GM18858 (cell line): ENCODE results near the gene RRP1B.

Source experiments
- ATAC-seq: cut with Tn5 transposase; IDR thresholded peaks from one replicate; pipeline ENCODE4 v1.9.1; 2021; ENCODE audit not compliant: unreplicated experiment

The RRP1B gene

DNA sequence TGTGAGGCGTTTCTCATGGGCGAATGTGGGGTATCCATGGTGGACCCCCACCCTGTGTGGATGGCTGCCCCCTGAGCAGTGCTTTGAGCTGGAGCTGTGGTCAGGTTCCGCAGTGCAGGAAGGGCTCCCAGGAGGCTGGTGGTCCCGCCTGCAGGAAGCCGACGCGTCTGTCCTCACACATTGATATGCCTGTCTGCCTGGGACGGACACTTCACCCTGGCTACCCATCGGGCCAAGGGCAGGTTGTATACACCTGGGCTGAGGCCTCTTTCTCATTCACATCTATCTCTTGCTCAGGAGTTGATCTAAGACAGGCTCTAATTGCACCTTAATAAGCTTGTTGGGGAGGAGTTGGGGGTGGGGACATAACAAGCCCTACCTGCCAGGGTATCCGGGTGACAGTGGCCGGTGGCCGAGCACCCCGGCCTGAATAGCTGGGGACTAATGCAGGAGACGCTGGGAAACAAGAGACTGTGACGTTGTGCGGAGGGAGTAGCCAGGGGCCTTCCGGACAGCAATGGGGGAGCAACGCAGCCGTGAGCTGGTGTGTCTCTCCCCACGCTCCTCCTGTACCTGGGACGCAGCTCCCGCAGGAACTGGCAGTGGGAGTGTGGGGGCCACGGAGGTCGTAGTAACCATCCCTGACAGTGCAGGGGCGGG is 81.3 kb downstream of the RRP1B start:
- ATAC-seq, result no peak

GRCh38 chr21:43741423-43742096 is 82.2 kb downstream of the RRP1B start:
- ATAC-seq, result no peak

DNA sequence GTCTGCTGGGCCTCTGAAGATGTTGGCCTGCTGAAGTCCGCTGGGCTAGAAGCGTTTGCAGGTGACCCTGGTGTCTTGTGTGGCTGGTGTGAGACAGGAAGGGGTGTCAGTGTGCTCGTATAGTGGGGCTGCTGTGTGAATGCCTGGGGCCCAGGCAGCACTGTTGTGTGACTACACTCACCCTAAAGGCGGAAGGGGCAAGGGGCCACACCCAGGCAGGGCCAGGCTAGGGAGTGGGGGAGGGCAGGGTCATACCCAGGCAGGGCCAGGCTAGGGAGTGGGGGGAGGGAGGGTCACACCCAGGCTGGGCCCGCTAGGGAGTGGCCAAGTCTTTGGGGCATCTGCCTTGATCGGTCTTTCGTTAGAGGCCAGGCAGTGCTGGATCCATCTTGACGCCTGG is 84.6 kb downstream of the RRP1B start:
- no peak for ATAC-seq

- ATAC-seq, result no peak
Measured at GRCh38 chr21:43744725-43745124, 85.4 kb downstream of the RRP1B start.
